GM23338 (cell line): Measurements from ENCODE around the gene FCGBP.

Source experiments
- CREB1 ChIP-seq: fragments of 250-450 bp; sonication (Bioruptor Pico); IDR thresholded peaks from 2 replicates; pipeline ENCODE4 v1.5.0; 2020; ENCODE audit warnings: low read depth, mild to moderate bottlenecking, moderate library complexity
- EZH2 ChIP-seq: fragments of 200-600 bp; sonication (generic); IDR thresholded peaks from one replicate; pipeline ENCODE4 v1.8.0; 2017; ENCODE audit warnings: antibody characterized with exemption, mild to moderate bottlenecking, low read depth; ENCODE audit not compliant: unreplicated experiment
- EZH2phosphoT487 ChIP-seq: fragments of 200-600 bp; sonication (generic); IDR thresholded peaks from one replicate; pipeline ENCODE4 v1.8.1; 2018; ENCODE audit warnings: antibody characterized with exemption; ENCODE audit not compliant: unreplicated experiment
- JUNB ChIP-seq: IDR thresholded peaks from one replicate; pipeline ENCODE4 v1.6.1; 2016; ENCODE audit warnings: antibody characterized with exemption; ENCODE audit not compliant: unreplicated experiment
- NANOG ChIP-seq: IDR thresholded peaks from 2 replicates; pipeline ENCODE4 v1.6.1; 2016; ENCODE audit warnings: antibody characterized with exemption, borderline replicate concordance
- POLR2AphosphoS5 ChIP-seq: IDR thresholded peaks from 2 replicates; pipeline ENCODE4 v1.6.1; 2016; ENCODE audit warnings: antibody characterized with exemption, low read depth
- STAT1 ChIP-seq: IDR thresholded peaks from one replicate; pipeline ENCODE4 v1.6.1; 2016; ENCODE audit warnings: antibody characterized with exemption; ENCODE audit not compliant: unreplicated experiment
- ZNF114 ChIP-seq: fragments of 250-450 bp; sonication (Bioruptor Pico); IDR thresholded peaks from 2 replicates; pipeline ENCODE4 v1.5.0; 2020; ENCODE audit warnings: mild to moderate bottlenecking, moderate library complexity
- ZNF331 ChIP-seq: fragments of 250-450 bp; sonication (Bioruptor Pico); IDR thresholded peaks from 2 replicates; pipeline ENCODE4 v1.5.0; 2020; ENCODE audit warnings: low read depth, mild to moderate bottlenecking, moderate library complexity
- TF ChIP-seq, protein P1 (sequence below), 2 experiments: fragments of 200-600 bp in 1 of 2; sonication (generic) in 1 of 2; conservative IDR thresholded peaks; 2 replicates each; pipeline versions ENCODE4 v1.5.1 to v1.6.1; 2016 to 2017; ENCODE audit warnings: antibody characterized with exemption in 2 of 2, low read depth in 2 of 2, mild to moderate bottlenecking in 2 of 2, moderate library complexity in 1 of 2
- TF ChIP-seq, protein P2 (sequence below): IDR thresholded peaks from one replicate; pipeline ENCODE4 v1.6.1; 2018; ENCODE audit warnings: antibody characterized with exemption; ENCODE audit not compliant: unreplicated experiment
- TF ChIP-seq, protein P3 (sequence below): IDR thresholded peaks from 2 replicates; pipeline ENCODE4 v1.6.1; 2016; ENCODE audit warnings: antibody characterized with exemption
- TF ChIP-seq, protein P4 (sequence below): fragments of 250-450 bp; sonication (Bioruptor Pico); IDR thresholded peaks from 2 replicates; pipeline ENCODE4 v1.5.0; 2020; ENCODE audit warnings: mild to moderate bottlenecking, moderate library complexity

DNA sequence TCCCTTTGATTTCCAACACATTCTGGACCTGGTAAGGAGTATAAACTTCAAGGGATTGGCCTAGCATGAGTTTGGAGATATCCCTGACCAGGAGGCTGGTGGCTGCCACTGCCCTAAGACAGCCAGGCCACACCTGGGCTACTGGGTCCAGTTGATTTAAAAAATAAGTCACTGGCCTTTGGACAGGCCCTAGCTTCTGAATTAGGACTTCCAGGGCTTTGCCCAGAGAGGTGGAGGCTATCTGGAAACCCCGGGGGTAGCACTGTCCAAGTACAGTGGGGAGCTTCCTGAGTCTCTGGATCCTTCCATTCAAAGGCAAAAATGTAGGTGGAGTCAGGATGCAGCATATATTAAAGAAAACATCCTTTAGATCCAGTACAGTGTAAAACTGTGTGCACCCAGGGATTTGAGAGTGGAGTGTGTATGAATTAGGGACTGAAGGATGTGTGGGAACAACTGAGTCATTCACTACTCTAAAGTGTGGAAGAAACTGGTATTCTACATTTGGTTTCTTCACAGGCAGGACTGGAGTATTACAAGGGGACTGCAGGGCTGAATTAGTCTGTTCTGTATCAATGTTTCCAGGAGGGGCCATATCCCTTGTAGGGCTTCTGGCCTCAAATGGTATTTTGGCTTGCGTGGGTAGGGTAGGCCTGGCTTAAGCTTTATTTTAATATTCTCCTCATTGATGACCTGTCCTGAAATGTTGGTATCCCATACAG lies 14.8 kb upstream of the FCGBP start:
- TF ChIP-seq JUNB (no peak), EZH2 (no peak), POLR2AphosphoS5 (no peak), ZNF331 (CRISPR knock-in tag) (no peak), EZH2phosphoT487 (no peak), CREB1 (no peak), ZNF114 (CRISPR knock-in tag) (no peak), STAT1 (no peak), NANOG (no peak)
- TF ChIP-seq, protein P1, sequence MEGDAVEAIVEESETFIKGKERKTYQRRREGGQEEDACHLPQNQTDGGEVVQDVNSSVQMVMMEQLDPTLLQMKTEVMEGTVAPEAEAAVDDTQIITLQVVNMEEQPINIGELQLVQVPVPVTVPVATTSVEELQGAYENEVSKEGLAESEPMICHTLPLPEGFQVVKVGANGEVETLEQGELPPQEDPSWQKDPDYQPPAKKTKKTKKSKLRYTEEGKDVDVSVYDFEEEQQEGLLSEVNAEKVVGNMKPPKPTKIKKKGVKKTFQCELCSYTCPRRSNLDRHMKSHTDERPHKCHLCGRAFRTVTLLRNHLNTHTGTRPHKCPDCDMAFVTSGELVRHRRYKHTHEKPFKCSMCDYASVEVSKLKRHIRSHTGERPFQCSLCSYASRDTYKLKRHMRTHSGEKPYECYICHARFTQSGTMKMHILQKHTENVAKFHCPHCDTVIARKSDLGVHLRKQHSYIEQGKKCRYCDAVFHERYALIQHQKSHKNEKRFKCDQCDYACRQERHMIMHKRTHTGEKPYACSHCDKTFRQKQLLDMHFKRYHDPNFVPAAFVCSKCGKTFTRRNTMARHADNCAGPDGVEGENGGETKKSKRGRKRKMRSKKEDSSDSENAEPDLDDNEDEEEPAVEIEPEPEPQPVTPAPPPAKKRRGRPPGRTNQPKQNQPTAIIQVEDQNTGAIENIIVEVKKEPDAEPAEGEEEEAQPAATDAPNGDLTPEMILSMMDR (conservative IDR thresholded peaks at IDR 0.05; ENCODE audit: low read depth in 2 of 2): no peak
- TF ChIP-seq, protein P2, sequence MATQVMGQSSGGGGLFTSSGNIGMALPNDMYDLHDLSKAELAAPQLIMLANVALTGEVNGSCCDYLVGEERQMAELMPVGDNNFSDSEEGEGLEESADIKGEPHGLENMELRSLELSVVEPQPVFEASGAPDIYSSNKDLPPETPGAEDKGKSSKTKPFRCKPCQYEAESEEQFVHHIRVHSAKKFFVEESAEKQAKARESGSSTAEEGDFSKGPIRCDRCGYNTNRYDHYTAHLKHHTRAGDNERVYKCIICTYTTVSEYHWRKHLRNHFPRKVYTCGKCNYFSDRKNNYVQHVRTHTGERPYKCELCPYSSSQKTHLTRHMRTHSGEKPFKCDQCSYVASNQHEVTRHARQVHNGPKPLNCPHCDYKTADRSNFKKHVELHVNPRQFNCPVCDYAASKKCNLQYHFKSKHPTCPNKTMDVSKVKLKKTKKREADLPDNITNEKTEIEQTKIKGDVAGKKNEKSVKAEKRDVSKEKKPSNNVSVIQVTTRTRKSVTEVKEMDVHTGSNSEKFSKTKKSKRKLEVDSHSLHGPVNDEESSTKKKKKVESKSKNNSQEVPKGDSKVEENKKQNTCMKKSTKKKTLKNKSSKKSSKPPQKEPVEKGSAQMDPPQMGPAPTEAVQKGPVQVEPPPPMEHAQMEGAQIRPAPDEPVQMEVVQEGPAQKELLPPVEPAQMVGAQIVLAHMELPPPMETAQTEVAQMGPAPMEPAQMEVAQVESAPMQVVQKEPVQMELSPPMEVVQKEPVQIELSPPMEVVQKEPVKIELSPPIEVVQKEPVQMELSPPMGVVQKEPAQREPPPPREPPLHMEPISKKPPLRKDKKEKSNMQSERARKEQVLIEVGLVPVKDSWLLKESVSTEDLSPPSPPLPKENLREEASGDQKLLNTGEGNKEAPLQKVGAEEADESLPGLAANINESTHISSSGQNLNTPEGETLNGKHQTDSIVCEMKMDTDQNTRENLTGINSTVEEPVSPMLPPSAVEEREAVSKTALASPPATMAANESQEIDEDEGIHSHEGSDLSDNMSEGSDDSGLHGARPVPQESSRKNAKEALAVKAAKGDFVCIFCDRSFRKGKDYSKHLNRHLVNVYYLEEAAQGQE: no peak
- TF ChIP-seq, protein P3, sequence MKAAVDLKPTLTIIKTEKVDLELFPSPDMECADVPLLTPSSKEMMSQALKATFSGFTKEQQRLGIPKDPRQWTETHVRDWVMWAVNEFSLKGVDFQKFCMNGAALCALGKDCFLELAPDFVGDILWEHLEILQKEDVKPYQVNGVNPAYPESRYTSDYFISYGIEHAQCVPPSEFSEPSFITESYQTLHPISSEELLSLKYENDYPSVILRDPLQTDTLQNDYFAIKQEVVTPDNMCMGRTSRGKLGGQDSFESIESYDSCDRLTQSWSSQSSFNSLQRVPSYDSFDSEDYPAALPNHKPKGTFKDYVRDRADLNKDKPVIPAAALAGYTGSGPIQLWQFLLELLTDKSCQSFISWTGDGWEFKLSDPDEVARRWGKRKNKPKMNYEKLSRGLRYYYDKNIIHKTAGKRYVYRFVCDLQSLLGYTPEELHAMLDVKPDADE: no peak
- TF ChIP-seq, protein P4, sequence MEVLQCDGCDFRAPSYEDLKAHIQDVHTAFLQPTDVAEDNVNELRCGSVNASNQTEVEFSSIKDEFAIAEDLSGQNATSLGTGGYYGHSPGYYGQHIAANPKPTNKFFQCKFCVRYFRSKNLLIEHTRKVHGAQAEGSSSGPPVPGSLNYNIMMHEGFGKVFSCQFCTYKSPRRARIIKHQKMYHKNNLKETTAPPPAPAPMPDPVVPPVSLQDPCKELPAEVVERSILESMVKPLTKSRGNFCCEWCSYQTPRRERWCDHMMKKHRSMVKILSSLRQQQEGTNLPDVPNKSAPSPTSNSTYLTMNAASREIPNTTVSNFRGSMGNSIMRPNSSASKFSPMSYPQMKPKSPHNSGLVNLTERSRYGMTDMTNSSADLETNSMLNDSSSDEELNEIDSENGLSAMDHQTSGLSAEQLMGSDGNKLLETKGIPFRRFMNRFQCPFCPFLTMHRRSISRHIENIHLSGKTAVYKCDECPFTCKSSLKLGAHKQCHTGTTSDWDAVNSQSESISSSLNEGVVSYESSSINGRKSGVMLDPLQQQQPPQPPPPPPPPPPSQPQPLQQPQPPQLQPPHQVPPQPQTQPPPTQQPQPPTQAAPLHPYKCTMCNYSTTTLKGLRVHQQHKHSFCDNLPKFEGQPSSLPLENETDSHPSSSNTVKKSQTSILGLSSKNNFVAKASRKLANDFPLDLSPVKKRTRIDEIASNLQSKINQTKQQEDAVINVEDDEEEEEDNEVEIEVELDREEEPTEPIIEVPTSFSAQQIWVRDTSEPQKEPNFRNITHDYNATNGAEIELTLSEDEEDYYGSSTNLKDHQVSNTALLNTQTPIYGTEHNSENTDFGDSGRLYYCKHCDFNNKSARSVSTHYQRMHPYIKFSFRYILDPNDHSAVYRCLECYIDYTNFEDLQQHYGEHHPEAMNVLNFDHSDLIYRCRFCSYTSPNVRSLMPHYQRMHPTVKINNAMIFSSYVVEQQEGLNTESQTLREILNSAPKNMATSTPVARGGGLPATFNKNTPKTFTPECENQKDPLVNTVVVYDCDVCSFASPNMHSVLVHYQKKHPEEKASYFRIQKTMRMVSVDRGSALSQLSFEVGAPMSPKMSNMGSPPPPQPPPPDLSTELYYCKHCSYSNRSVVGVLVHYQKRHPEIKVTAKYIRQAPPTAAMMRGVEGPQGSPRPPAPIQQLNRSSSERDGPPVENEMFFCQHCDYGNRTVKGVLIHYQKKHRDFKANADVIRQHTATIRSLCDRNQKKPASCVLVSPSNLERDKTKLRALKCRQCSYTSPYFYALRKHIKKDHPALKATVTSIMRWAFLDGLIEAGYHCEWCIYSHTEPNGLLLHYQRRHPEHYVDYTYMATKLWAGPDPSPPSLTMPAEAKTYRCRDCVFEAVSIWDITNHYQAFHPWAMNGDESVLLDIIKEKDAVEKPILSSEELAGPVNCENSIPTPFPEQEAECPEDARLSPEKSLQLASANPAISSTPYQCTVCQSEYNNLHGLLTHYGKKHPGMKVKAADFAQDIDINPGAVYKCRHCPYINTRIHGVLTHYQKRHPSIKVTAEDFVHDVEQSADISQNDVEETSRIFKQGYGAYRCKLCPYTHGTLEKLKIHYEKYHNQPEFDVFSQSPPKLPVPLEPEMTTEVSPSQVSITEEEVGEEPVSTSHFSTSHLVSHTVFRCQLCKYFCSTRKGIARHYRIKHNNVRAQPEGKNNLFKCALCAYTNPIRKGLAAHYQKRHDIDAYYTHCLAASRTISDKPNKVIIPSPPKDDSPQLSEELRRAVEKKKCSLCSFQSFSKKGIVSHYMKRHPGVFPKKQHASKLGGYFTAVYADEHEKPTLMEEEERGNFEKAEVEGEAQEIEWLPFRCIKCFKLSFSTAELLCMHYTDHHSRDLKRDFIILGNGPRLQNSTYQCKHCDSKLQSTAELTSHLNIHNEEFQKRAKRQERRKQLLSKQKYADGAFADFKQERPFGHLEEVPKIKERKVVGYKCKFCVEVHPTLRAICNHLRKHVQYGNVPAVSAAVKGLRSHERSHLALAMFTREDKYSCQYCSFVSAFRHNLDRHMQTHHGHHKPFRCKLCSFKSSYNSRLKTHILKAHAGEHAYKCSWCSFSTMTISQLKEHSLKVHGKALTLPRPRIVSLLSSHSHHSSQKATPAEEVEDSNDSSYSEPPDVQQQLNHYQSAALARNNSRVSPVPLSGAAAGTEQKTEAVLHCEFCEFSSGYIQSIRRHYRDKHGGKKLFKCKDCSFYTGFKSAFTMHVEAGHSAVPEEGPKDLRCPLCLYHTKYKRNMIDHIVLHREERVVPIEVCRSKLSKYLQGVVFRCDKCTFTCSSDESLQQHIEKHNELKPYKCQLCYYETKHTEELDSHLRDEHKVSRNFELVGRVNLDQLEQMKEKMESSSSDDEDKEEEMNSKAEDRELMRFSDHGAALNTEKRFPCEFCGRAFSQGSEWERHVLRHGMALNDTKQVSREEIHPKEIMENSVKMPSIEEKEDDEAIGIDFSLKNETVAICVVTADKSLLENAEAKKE (CRISPR knock-in tag): no peak
